ENCODE data around the gene S100A10.

Gene S100A10

DNA sequence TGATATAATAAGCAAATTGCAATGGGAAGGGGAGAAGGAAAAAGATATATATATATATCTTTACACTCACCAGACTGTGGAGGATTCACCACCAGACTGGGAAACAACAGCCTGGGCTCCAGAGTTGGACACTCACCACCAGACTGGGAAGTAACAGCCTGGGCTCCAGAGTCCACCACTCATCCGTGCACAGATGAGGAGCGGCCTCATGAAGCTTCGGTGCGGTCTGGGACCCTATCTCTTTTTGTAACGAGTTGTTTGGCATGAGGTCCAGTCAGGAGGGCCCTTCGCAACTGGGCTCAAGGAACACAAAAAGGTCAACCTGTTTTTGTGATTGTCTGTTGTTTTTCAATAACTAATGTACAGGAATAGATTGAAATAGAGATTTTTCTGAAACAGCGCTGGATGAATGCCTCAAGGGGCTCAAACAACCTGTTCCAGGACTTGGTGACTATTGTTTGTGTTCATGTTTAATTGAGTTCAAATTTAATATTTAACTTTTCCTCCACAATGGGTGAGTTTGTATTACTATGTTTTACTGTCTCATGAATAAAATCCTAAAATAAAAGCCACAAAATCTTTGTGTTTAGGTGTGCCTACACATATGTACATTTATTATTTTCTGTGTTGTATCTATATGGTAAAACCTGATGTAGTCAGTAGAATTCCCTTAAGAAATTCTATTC is 40.1 kb downstream of the S100A10 start:
- Histone ChIP-seq H3K27ac (ENCODE audit: low read length) (no peak overlapping the region), H3K79me2 (ENCODE audit: low read length) (no peaks in the 10 kb centered on the region), H3K9me3 (replicated peaks; ENCODE audit: insufficient read depth, low read length) (no peaks in the 10 kb centered on the region), H4K20me1 (ENCODE audit: insufficient read depth, low read length) (no peaks in the 10 kb centered on the region), H2AFZ (ENCODE audit: low read length) (no peak overlapping the region), H3K9me2 (replicated peaks; ENCODE audit: insufficient read depth, low read length) (no peaks in the 10 kb centered on the region), H3K4me1 (ENCODE audit: low read length) (no peaks in the 10 kb centered on the region), H3K27me3 (replicated peaks; ENCODE audit: insufficient read depth, low read length) (no peaks in the 10 kb centered on the region), H3K36me3 (replicated peaks; ENCODE audit: insufficient read depth, low read length) (no peaks in the 10 kb centered on the region), H3F3A (ENCODE audit: insufficient read depth, low read length) (no peaks in the 10 kb centered on the region), H3K9ac (ENCODE audit: low read length) (no peak overlapping the region), H3K4me2 (ENCODE audit: low read depth, low read length) (no peak overlapping the region), H3K4me3 (ENCODE audit: low read length) (no peak overlapping the region)
- no peak for DNase-seq
- TF ChIP-seq EZH2phosphoT487 (IDR thresholded peaks at IDR 0.05; ENCODE audit: low read length) (no peak), EZH2 (optimal IDR thresholded peaks at IDR 0.05; ENCODE audit: low read depth, low read length) (no peak), CTCF (IDR thresholded peaks at IDR 0.05; ENCODE audit: low read length) (no peak)

GRCh38 chr1:151952811-151953210 is 40.8 kb downstream of the S100A10 start:
- Histone ChIP-seq H3K79me2 (ENCODE audit: low read length) (no peaks in the 10 kb centered on the region), H3K9me3 (replicated peaks; ENCODE audit: insufficient read depth, low read length) (no peaks in the 10 kb centered on the region), H3K9ac (ENCODE audit: low read length) (no peak overlapping the region), H3K9me2 (replicated peaks; ENCODE audit: insufficient read depth, low read length) (no peaks in the 10 kb centered on the region), H3K27ac (ENCODE audit: low read length) (no peak overlapping the region), H3K4me2 (ENCODE audit: low read depth, low read length) (no peak overlapping the region), H2AFZ (ENCODE audit: low read length) (no peak overlapping the region), H4K20me1 (ENCODE audit: insufficient read depth, low read length) (no peaks in the 10 kb centered on the region), H3K4me1 (ENCODE audit: low read length) (no peaks in the 10 kb centered on the region), H3K4me3 (ENCODE audit: low read length) (no peak overlapping the region), H3K27me3 (replicated peaks; ENCODE audit: insufficient read depth, low read length) (no peaks in the 10 kb centered on the region), H3F3A (ENCODE audit: insufficient read depth, low read length) (no peaks in the 10 kb centered on the region), H3K36me3 (replicated peaks; ENCODE audit: insufficient read depth, low read length) (no peaks in the 10 kb centered on the region)
- no peak for DNase-seq
- TF ChIP-seq EZH2 (optimal IDR thresholded peaks at IDR 0.05; ENCODE audit: low read depth, low read length) = no peak
- no peak for TF ChIP-seq CTCF (IDR thresholded peaks at IDR 0.05; ENCODE audit: low read length)
- TF ChIP-seq EZH2phosphoT487 (IDR thresholded peaks at IDR 0.05; ENCODE audit: low read length) = no peak

DNA sequence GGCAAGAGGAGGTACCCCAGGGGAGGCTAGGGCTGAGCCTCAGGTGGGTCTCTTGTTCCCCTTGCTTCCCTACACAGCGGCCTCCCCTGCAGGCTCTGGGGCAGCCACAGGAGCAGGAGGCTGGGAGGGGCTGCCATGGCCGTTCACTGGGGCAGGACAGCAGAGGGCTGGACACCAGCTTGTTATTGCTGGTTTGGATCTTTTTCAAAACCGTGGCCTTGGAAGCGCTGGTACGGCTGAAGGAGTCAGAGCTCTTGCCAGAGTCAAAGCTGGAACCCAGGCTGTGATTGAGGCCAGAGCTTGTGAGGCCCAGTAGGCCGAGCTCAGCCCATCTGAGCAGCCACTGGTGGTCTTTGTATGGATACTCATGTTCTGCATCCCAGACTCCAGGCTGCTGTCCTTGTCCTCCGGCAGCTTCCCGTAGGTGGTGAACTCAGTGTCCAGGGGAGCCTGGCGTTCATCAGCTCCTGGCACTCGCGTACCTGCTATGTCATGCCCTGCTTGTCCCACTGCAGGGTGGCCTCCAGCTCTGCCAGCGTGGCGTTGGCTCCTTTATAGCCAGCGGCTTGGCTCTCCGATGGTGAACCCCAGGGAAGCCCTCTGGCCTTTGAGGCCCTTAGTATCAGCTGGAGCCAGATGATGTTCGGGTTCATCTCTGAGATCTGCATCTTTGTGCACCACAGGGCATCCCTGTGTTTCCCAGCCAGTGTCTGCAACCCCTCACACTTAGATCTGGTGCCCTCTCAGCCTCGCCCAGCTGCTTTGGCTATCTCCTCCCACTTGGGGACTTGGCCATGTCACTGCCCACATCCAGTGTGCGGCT is 44.1 kb downstream of the S100A10 start:
- H3K4me3 ChIP-seq (ENCODE audit: low read length) = no peak overlapping the region
- no peak overlapping the region for H3K4me2 ChIP-seq (ENCODE audit: low read depth, low read length)
- H3K27me3 ChIP-seq (replicated peaks; ENCODE audit: insufficient read depth, low read length) = no peaks in the 10 kb centered on the region
- TF ChIP-seq CTCF (IDR thresholded peaks at IDR 0.05; ENCODE audit: low read length) = no peak
- TF ChIP-seq EZH2 (optimal IDR thresholded peaks at IDR 0.05; ENCODE audit: low read depth, low read length) = no peak
- TF ChIP-seq EZH2phosphoT487 (IDR thresholded peaks at IDR 0.05; ENCODE audit: low read length) = no peak
- H3K9ac ChIP-seq (ENCODE audit: low read length) = no peak overlapping the region
- H3K9me2 ChIP-seq (replicated peaks; ENCODE audit: insufficient read depth, low read length) = no peaks in the 10 kb centered on the region
- H3F3A ChIP-seq (ENCODE audit: insufficient read depth, low read length) = no peaks in the 10 kb centered on the region
- no peaks in the 10 kb centered on the region for H3K79me2 ChIP-seq (ENCODE audit: low read length)
- 0 out of 2 replicates have a peak, but pooled peaks cover 9% of the 10 kb centered on the region for H3K4me1 ChIP-seq (ENCODE audit: low read length)
- H3K9me3 ChIP-seq (replicated peaks; ENCODE audit: insufficient read depth, low read length) = no peaks in the 10 kb centered on the region
- H3K27ac ChIP-seq (ENCODE audit: low read length) = no peak overlapping the region
- no peaks in the 10 kb centered on the region for H3K36me3 ChIP-seq (replicated peaks; ENCODE audit: insufficient read depth, low read length)
- DNase-seq = no peak
- H4K20me1 ChIP-seq (ENCODE audit: insufficient read depth, low read length) = no peaks in the 10 kb centered on the region
- no peak overlapping the region for H2AFZ ChIP-seq (ENCODE audit: low read length)

Data from MM.1S (cell line).